ENCODE measurements around the gene LMO7. TPM values are rescaled to one million over a fixed set of nuclear protein-coding genes. Genes with fewer than 3 reads are reported as not detected.
"Not testable (repeated sequence)": the region's sequence is repeated elsewhere in the genome, so short reads cannot be mapped to it uniquely, and the experiment has no call there.

The LMO7 gene
- total RNA-seq, 2 experiments from 2014 or later = 21.4 to 25.4 TPM

- no peaks in the 10 kb centered on the region for H4K20me1 ChIP-seq (ENCODE audit: insufficient read depth, low read length)
- no peaks in the 10 kb centered on the region for H3K36me3 ChIP-seq (ENCODE audit: insufficient read depth, low read length)
- ChIA-PET POLR2A (no interaction called here), CTCF (ENCODE audit: unreplicated experiment) (no interaction called here)
- H3K4me1 ChIP-seq (ENCODE audit: insufficient read depth, low read length, poor library complexity, severe bottlenecking) = no peaks in the 10 kb centered on the region
- TF ChIP-seq EZH2phosphoT487 (IDR thresholded peaks at IDR 0.05; ENCODE audit: borderline replicate concordance, low read depth, low read length) = no peak
- TF ChIP-seq CTCF (conservative IDR thresholded peaks at IDR 0.05; ENCODE audit: low read length) = no peak
- no peak overlapping the region for H3K4me3 ChIP-seq (ENCODE audit: low read depth, low read length, poor library complexity, severe bottlenecking)
- no peak for DNase-seq (ENCODE audit: low spot score)
- no peak overlapping the region for H3K27ac ChIP-seq (ENCODE audit: low read depth, low read length, poor library complexity, severe bottlenecking)
- no peak overlapping the region for H3K4me2 ChIP-seq (ENCODE audit: low read length)
- intact Hi-C loops (cut with micrococcal nuclease; ENCODE audit: unreplicated experiment) = no loop called here
- no peaks in the 10 kb centered on the region for H3K79me2 ChIP-seq (ENCODE audit: insufficient read depth, low read depth, low read length)
- no peaks in the 10 kb centered on the region for H3K9me2 ChIP-seq (ENCODE audit: insufficient read depth, low read length)
- no peak overlapping the region for H2AFZ ChIP-seq (ENCODE audit: low read length)
- no TSS peak for BruUV-seq (replicated peaks)
- no peaks in the 10 kb centered on the region for H3K9me3 ChIP-seq (ENCODE audit: low read length)
Observed at GRCh38 chr13:75740031-75740430, 103.9 kb downstream of the LMO7 start.

- H3K4me3 ChIP-seq (ENCODE audit: low read depth, low read length, poor library complexity, severe bottlenecking); H3K36me3 ChIP-seq (ENCODE audit: insufficient read depth, low read length); H2AFZ ChIP-seq (ENCODE audit: low read length); H3K27ac ChIP-seq (ENCODE audit: low read depth, low read length, poor library complexity, severe bottlenecking); H3K9me2 ChIP-seq (ENCODE audit: insufficient read depth, low read length); DNase-seq (ENCODE audit: low spot score); H3K4me2 ChIP-seq (ENCODE audit: low read length); H3K79me2 ChIP-seq (ENCODE audit: insufficient read depth, low read depth, low read length); CTCF ChIA-PET (ENCODE audit: unreplicated experiment); H3K9me3 ChIP-seq (ENCODE audit: low read length); POLR2A ChIA-PET; intact Hi-C loops (cut with micrococcal nuclease; ENCODE audit: unreplicated experiment); H3K4me1 ChIP-seq (ENCODE audit: insufficient read depth, low read length, poor library complexity, severe bottlenecking); H4K20me1 ChIP-seq (ENCODE audit: insufficient read depth, low read length); BruUV-seq (replicated peaks): not testable (repeated sequence)
Observed at GRCh38 chr13:75743072-75743471, 106.9 kb downstream of the LMO7 start.

- H3K4me2 ChIP-seq (ENCODE audit: low read length) = no peak overlapping the region
- H3K4me3 ChIP-seq (ENCODE audit: low read depth, low read length, poor library complexity, severe bottlenecking) = no peak overlapping the region
- no peak for DNase-seq (ENCODE audit: low spot score)
- H3K9me2 ChIP-seq (ENCODE audit: insufficient read depth, low read length) = no peaks in the 10 kb centered on the region
- intact Hi-C loops (cut with micrococcal nuclease; ENCODE audit: unreplicated experiment) = no loop called here
- no peaks in the 10 kb centered on the region for H3K9me3 ChIP-seq (ENCODE audit: low read length)
- no peak overlapping the region for H2AFZ ChIP-seq (ENCODE audit: low read length)
- BruUV-seq (replicated peaks) = no TSS peak
- no peak overlapping the region for H3K27ac ChIP-seq (ENCODE audit: low read depth, low read length, poor library complexity, severe bottlenecking)
- TF ChIP-seq EZH2phosphoT487 (IDR thresholded peaks at IDR 0.05; ENCODE audit: borderline replicate concordance, low read depth, low read length) (no peak), CTCF (conservative IDR thresholded peaks at IDR 0.05; ENCODE audit: low read length) (no peak)
- no peaks in the 10 kb centered on the region for H3K79me2 ChIP-seq (ENCODE audit: insufficient read depth, low read depth, low read length)
- H3K36me3 ChIP-seq (ENCODE audit: insufficient read depth, low read length) = no peaks in the 10 kb centered on the region
- H3K4me1 ChIP-seq (ENCODE audit: insufficient read depth, low read length, poor library complexity, severe bottlenecking) = no peaks in the 10 kb centered on the region
- ChIA-PET POLR2A (no interaction called here), CTCF (ENCODE audit: unreplicated experiment) (no interaction called here)
- H4K20me1 ChIP-seq (ENCODE audit: insufficient read depth, low read length) = no peaks in the 10 kb centered on the region
Observed at GRCh38 chr13:75744127-75744526, 108.0 kb downstream of the LMO7 start.

Measured in OCI-LY7 (cell line).